ENCODE measurements around the gene SLC6A9.

DNA sequence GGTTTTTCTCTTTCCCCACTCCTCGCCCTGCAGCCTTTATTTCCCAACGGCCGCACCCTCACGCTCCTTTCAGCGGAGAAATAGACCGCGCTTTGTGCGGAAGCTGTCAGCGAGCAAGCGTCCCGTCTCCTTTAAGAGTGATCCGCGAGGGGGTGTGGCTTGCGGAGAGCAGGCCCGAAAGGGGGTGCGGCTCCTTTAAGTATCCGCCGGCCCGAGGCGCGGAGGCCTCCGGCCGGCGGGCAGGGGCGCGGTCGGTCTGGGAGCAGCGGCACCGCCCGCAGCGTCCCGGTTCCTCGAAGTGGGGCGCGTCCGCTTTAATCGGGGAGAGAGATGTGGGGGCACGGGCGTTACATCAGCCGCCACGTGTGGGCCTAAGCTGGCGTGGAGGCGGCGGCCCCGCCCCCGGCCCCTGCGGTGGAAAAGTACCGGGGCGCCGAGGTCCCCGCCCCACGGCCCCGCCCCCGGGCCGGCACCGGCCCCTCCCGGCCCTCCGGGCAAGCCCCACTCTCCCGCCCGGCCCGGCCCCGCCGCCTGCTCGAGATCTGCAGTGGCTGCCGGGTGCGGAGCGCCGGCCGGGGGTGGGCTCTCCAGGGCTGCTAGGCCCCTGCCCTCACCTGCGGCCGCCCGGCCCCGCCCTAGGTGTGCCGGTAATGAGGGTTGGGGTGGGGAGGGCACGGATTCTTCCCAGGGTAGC, 1.2 kb downstream of the SLC6A9 start:
- no peak for TF ChIP-seq CTCF (conservative IDR thresholded peaks at IDR 0.05 in 1 of 2, IDR thresholded peaks at IDR 0.05 in 1 of 2; ENCODE audit: extremely low read depth in 1 of 2, insufficient read depth in 1 of 2, low read depth in 1 of 2, low read length in 2 of 2)
- no peak for TF ChIP-seq EZH2 (IDR thresholded peaks at IDR 0.05; ENCODE audit: borderline replicate concordance, low read length)
